SK-N-SH (cell line): Measurements from ENCODE around the gene MAX. TPM values are rescaled to one million over a fixed set of nuclear protein-coding genes. Genes with fewer than 3 reads are reported as not detected.

Experiments
- CTCF ChIA-PET: fragments of 300-600, 350-600 bp; formaldehyde crosslinking; extraction: SDS; loops from one replicate; lab custom pipeline; 2021; lab: Yijun Ruan, JAX
- POLR2A ChIA-PET: fragments of 350-600 bp; sonication (Branson Sonifier 250); formaldehyde crosslinking; extraction: SDS; loops from one replicate; lab custom pipeline; 2020; ENCODE audit warnings: antibody characterized with exemption, inconsistent platforms; lab: Yijun Ruan, JAX
- DNase-seq: peaks from one replicate; pipeline ENCODE4 v3.0.0; 2012
- H2AFZ ChIP-seq: fragments of 200-600 bp; sonication (generic); 2 replicates; pipeline ENCODE4 v1.8.1; 2016; ENCODE audit warnings: antibody characterized with exemption, mild to moderate bottlenecking, low read depth
- H3F3A ChIP-seq: fragments of 200-600 bp; sonication (generic); replicated peaks from 2 replicates; pipeline ENCODE3; 2016; ENCODE audit warnings: antibody characterized with exemption, mild to moderate bottlenecking; ENCODE audit not compliant: insufficient read depth
- H3K27ac ChIP-seq, 2 experiments: fragments of 200-500 bp in 1 of 2; fragments of 200-600 bp in 1 of 2; sonication (Bioruptor generic) in 1 of 2; sonication (generic), shearing (Covaris generic) in 1 of 2; 2 replicates each; pipeline versions ENCODE4 v1.5.1 to v1.6.1; 2014 to 2016; ENCODE audit warnings: low read depth in 2 of 2, inconsistent platforms in 1 of 2, low read length in 1 of 2, mild to moderate bottlenecking in 1 of 2, mixed read lengths in 1 of 2
- H3K27me3 ChIP-seq: fragments of 200-600 bp; sonication (generic), shearing (Covaris generic); 2 replicates; pipeline ENCODE4 v1.6.1; 2016; ENCODE audit warnings: mixed run types; ENCODE audit not compliant: insufficient read depth
- H3K36me3 ChIP-seq, 2 experiments: fragments of 200-500 bp in 1 of 2; fragments of 200-600 bp in 1 of 2; sonication (Bioruptor generic) in 1 of 2; sonication (generic) in 1 of 2; replicated peaks in 1 of 2; 2 replicates each; pipeline versions ENCODE3 to v1.5.1; 2014 to 2016; ENCODE audit warnings: low read length in 1 of 2, mild to moderate bottlenecking in 1 of 2; ENCODE audit not compliant: insufficient read depth in 2 of 2, control insufficient read depth in 1 of 2
- H3K4me1 ChIP-seq, 2 experiments: fragments of 200-500 bp in 1 of 2; fragments of 200-600 bp in 1 of 2; sonication (Bioruptor generic) in 1 of 2; sonication (generic), shearing (Covaris generic) in 1 of 2; 2 replicates each; pipeline versions ENCODE4 v1.5.1 to v1.6.1; 2014 to 2016; ENCODE audit warnings: low read depth in 1 of 2, low read length in 1 of 2, mixed run types in 1 of 2; ENCODE audit not compliant: insufficient read depth in 2 of 2, control insufficient read depth in 1 of 2
- H3K4me2 ChIP-seq: fragments of 200-600 bp; sonication (generic), shearing (Covaris generic); 2 replicates; pipeline ENCODE4 v1.6.1; 2017; ENCODE audit warnings: mixed run types
- H3K4me3 ChIP-seq, 2 experiments: fragments of 200-500 bp in 1 of 2; fragments of 200-600 bp in 1 of 2; sonication (Bioruptor generic) in 1 of 2; sonication (generic), shearing (Covaris generic) in 1 of 2; 2 replicates each; pipeline versions ENCODE4 v1.5.1 to v1.8.1; 2014 to 2016; ENCODE audit warnings: low read depth in 2 of 2, inconsistent platforms in 1 of 2, low read length in 1 of 2, mild to moderate bottlenecking in 1 of 2, mixed read lengths in 1 of 2, moderate library complexity in 1 of 2
- H3K79me2 ChIP-seq: fragments of 200-600 bp; sonication (generic); 2 replicates; pipeline ENCODE4 v1.8.1; 2017; ENCODE audit warnings: mild to moderate bottlenecking; ENCODE audit not compliant: insufficient read depth
- H3K9ac ChIP-seq: fragments of 200-600 bp; sonication (generic); 2 replicates; pipeline ENCODE4 v1.6.1; 2017; ENCODE audit warnings: mixed run types
- H3K9me2 ChIP-seq: fragments of 200-600 bp; sonication (generic); 2 replicates; pipeline ENCODE4 v1.6.1; 2017; ENCODE audit warnings: mixed run types
- H3K9me3 ChIP-seq: fragments of 200-600 bp; sonication (generic); 2 replicates; pipeline ENCODE4 v1.6.1; 2017; ENCODE audit warnings: mixed run types, mild to moderate bottlenecking, moderate library complexity
- H4K20me1 ChIP-seq: fragments of 200-600 bp; sonication (generic); 2 replicates; pipeline ENCODE4 v1.6.1; 2017; ENCODE audit warnings: mild to moderate bottlenecking, mixed run types; ENCODE audit not compliant: insufficient read depth
- CHD2 ChIP-seq: fragments of 150-350 bp; IDR thresholded peaks from 2 replicates; pipeline ENCODE4 v1.6.1; 2018; ENCODE audit warnings: low read length; ENCODE audit not compliant: partially characterized antibody
- CTCF ChIP-seq: fragments of 200-600 bp; sonication (generic); IDR thresholded peaks from 2 replicates; pipeline ENCODE4 v1.6.1; 2017; ENCODE audit warnings: antibody characterized with exemption, mild to moderate bottlenecking, moderate library complexity
- ELF1 ChIP-seq: IDR thresholded peaks from 2 replicates; pipeline ENCODE4 v1.4.0; 2012
- EP300 ChIP-seq, 2 experiments: IDR thresholded peaks; 2 replicates each; pipeline versions ENCODE4 v1.4.0 to v1.6.1; 2012; ENCODE audit warnings: borderline replicate concordance in 1 of 2, low read depth in 1 of 2, low read length in 1 of 2
- EZH2phosphoT487 ChIP-seq: fragments of 200-600 bp; sonication (generic); IDR thresholded peaks from 2 replicates; pipeline ENCODE4 v1.6.1; 2017; ENCODE audit warnings: low read depth, mixed run types, mild to moderate bottlenecking, antibody characterized with exemption, moderate library complexity, borderline replicate concordance
- IRF3 ChIP-seq: fragments of 150-350 bp; IDR thresholded peaks from 2 replicates; pipeline ENCODE4 v1.6.1; 2016; ENCODE audit warnings: mild to moderate bottlenecking, low read depth, low read length
- JUND ChIP-seq: IDR thresholded peaks from 2 replicates; pipeline ENCODE4 v1.4.0; 2012
- MAX ChIP-seq: IDR thresholded peaks from 2 replicates; pipeline ENCODE4 v1.4.0; 2012; ENCODE audit warnings: low read depth
- MEF2A ChIP-seq: IDR thresholded peaks from 2 replicates; pipeline ENCODE4 v1.4.0; 2012; ENCODE audit warnings: low read depth, borderline replicate concordance
- MXI1 ChIP-seq: IDR thresholded peaks from 2 replicates; pipeline ENCODE4 v1.6.1; 2012; ENCODE audit warnings: mild to moderate bottlenecking, low read depth, low read length, improper control_type of control experiment
- NFIC ChIP-seq: IDR thresholded peaks from 2 replicates; pipeline ENCODE4 v1.4.0; 2012; ENCODE audit warnings: borderline replicate concordance
- RCOR1 ChIP-seq: fragments of 150-350 bp; IDR thresholded peaks from 2 replicates; pipeline ENCODE4 v1.6.1; 2017; ENCODE audit warnings: antibody characterized with exemption, low read length
- RFX5 ChIP-seq: IDR thresholded peaks from 2 replicates; pipeline ENCODE4 v1.6.1; 2012; ENCODE audit warnings: mild to moderate bottlenecking, improper control_type of control experiment, low read length
- RXRA ChIP-seq: IDR thresholded peaks from 2 replicates; pipeline ENCODE4 v1.4.0; 2012; ENCODE audit warnings: low read depth, mild to moderate bottlenecking, borderline replicate concordance
- SIN3A ChIP-seq: IDR thresholded peaks from 2 replicates; pipeline ENCODE4 v1.6.1; 2012; ENCODE audit warnings: low read depth, mild to moderate bottlenecking, low read length, moderate library complexity, borderline replicate concordance
- SMC3 ChIP-seq: IDR thresholded peaks from 2 replicates; pipeline ENCODE4 v1.6.1; 2012; ENCODE audit warnings: low read depth, low read length, improper control_type of control experiment
- TCF12 ChIP-seq: IDR thresholded peaks from 2 replicates; pipeline ENCODE4 v1.4.0; 2012
- YY1 ChIP-seq: IDR thresholded peaks from 2 replicates; pipeline ENCODE4 v1.4.0; 2012; ENCODE audit warnings: low read depth, mild to moderate bottlenecking
- WGBS: methylation state at CpG from one replicate; pipeline ENCODE4 v1.1.6; 2017; ENCODE audit warnings: low lambda C conversion rate; 5-methylcytosine and 5-hydroxymethylcytosine counted together
- polyA plus RNA-seq, 3 experiments: library from polyadenylated mRNA; depleted of rRNA; stranded (reverse); fragments of >200 nt; gene quantifications; 2 replicates each; pipeline ENCODE4 v1.2.3, GENCODE V29; 2012
- TF ChIP-seq, protein P1 (sequence below): IDR thresholded peaks from 2 replicates; pipeline ENCODE4 v1.4.0; 2012; ENCODE audit warnings: low read depth, borderline replicate concordance

The MAX gene
- polyA plus RNA-seq, 1 of the 3 experiments (the other 2 are of a cell fraction): 103 TPM

- TF ChIP-seq CTCF (no peak), EP300 (IDR thresholded peaks at IDR 0.05; ENCODE audit: borderline replicate concordance in 1 of 2, low read depth in 1 of 2, low read length in 1 of 2) (no peak), SIN3A (no peak), RFX5 (no peak)
These were observed 49.3 kb upstream of the MAX start (continued) for GRCh38 chr14:65151609-65151956.

- CTCF ChIA-PET: interaction anchor here (1.1 kb wide), 1 partner anchor 14 kb away, joined by 3 read pairs; no protein-coding TSS in a partner anchor
- no peaks in the 10 kb centered on the region for H3F3A ChIP-seq
- no peaks in the 10 kb centered on the region for H4K20me1 ChIP-seq
- no peak for DNase-seq
- no peak overlapping the region for H3K4me2 ChIP-seq
- no peak overlapping the region for H3K9ac ChIP-seq
- H3K9me2 ChIP-seq: no peaks in the 10 kb centered on the region
- H2AFZ ChIP-seq: no peak overlapping the region
- H3K9me3 ChIP-seq: no peaks in the 10 kb centered on the region
- no peaks in the 10 kb centered on the region for H3K36me3 ChIP-seq
- POLR2A ChIA-PET: no interaction called here
- TF ChIP-seq EP300 (IDR thresholded peaks at IDR 0.05; ENCODE audit: borderline replicate concordance in 1 of 2, low read depth in 1 of 2, low read length in 1 of 2) (no peak), SIN3A (no peak), MXI1 (no peak), TCF12 (no peak), NFIC (no peak)
- no peaks in the 10 kb centered on the region for H3K27me3 ChIP-seq
- no peak overlapping the region for H3K27ac ChIP-seq
- 68% methylated on average over 8 of the region's 8 CpGs for WGBS
- no peak overlapping the region for H3K4me3 ChIP-seq
- H3K79me2 ChIP-seq: no peaks in the 10 kb centered on the region
- H3K4me1 ChIP-seq: no peaks in the 10 kb centered on the region
These were observed 48.7 kb upstream of the MAX start for GRCh38 chr14:65150898-65151608.

DNA sequence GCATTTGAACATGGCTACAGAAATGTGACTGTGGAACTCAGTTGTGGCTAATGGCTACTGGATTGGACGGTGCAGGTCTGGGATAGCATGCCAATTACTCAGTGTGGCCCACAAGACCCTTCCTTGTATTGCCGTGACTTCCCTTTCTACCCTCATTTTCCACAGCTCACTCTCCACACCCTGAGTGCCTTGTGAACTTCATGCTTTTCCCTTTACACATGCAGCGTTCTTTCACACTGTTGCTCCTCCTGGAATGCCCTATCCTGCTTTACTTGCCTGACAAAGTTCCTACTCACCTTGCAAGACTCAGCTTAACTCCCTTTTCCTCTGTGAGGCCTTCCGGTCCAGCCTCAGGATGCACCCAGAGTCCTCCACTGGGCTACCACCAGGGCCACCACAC is 46.8 kb upstream of the MAX start:
- Histone ChIP-seq H3K9me3 (no peaks in the 10 kb centered on the region), H3K79me2 (no peaks in the 10 kb centered on the region), H3K4me3 (no peak overlapping the region), H3K27me3 (no peaks in the 10 kb centered on the region; the same call in 1 of the 2 replicates), H3K4me1 (no peaks in the 10 kb centered on the region), H2AFZ (no peak overlapping the region), H3K4me2 (no peak overlapping the region), H3F3A (no peaks in the 10 kb centered on the region), H3K27ac (no peak overlapping the region), H3K9me2 (no peaks in the 10 kb centered on the region), H3K36me3 (no peaks in the 10 kb centered on the region), H3K9ac (no peak overlapping the region), H4K20me1 (no peaks in the 10 kb centered on the region)
- no peak for DNase-seq
- ChIA-PET CTCF (interaction anchor here (0.7 to 1.4 kb wide), 2 partner anchors 18 to 675 kb away, joined by 3 to 4 read pairs; no protein-coding TSS in a partner anchor), POLR2A (no interaction called here)
- TF ChIP-seq JUND (no peak), EZH2phosphoT487 (no peak), YY1 (no peak), MEF2A (no peak), RCOR1 (no peak), CHD2 (no peak), IRF3 (no peak), ELF1 (no peak), MAX (no peak), RXRA (no peak), SMC3 (no peak), SIN3A (no peak)
- TF ChIP-seq, protein P1, sequence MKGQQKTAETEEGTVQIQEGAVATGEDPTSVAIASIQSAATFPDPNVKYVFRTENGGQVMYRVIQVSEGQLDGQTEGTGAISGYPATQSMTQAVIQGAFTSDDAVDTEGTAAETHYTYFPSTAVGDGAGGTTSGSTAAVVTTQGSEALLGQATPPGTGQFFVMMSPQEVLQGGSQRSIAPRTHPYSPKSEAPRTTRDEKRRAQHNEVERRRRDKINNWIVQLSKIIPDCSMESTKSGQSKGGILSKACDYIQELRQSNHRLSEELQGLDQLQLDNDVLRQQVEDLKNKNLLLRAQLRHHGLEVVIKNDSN: no peak
- WGBS: 69% methylated on average over 4 of the region's 4 CpGs
